ENCODE measurements around the gene SDK1.

The SDK1 gene

DNA sequence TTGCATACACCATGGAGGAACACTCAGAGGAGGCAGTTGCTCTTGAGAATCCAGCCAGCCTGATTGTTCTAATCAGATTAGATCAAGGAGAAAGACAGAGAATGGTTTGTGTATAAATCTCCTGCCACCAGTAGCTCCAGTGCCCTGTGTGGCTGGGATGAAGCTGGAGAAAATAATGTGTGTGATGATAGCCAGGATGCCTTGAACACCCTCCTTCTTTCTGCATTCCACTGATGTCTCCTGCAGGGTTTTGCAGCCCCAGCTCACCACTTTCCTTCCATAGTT is 766.4 kb downstream of the SDK1 start:
- in situ Hi-C loops (cut with HindIII; ENCODE audit: low sequenced_read_pairs): no loop called here
- DNase-seq (ENCODE audit: low read depth, low spot score): no peak

DNA sequence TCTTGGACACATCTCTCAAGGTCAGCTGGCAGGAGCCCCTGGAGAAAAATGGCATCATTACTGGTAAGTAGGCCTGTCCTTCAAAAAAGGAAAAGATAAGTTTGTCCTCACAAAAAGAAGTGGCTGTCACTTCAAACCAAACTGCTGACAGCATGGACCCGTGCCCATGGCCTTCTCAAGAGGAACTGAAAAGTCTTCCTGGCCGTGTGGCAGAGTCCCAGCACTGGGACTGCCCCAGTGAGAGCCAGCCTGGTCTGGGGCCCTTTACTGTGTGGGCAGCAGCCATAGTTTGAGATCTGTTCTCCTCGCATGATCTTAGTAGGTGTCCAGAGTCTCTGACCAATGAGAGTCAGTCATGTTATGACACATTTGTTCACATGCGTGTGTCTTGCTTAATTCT is 766.8 kb downstream of the SDK1 start:
- no peak overlapping the region for H3K4me3 ChIP-seq (ENCODE audit: low read depth, low read length)
- TF ChIP-seq CTCF (IDR thresholded peaks at IDR 0.05; ENCODE audit: low read depth, low read length): no peak
- DNase-seq (ENCODE audit: low read depth, low spot score): no peak
- in situ Hi-C loops (cut with HindIII; ENCODE audit: low sequenced_read_pairs): no loop called here

More for the DNA sequence above, 766.4 kb downstream of the SDK1 start:
- H3K4me3 ChIP-seq (ENCODE audit: low read depth, low read length): no peak overlapping the region
- no peak for TF ChIP-seq CTCF (IDR thresholded peaks at IDR 0.05; ENCODE audit: low read depth, low read length)

GRCh38 chr7:4068286-4068685 is 767.2 kb downstream of the SDK1 start:
- in situ Hi-C loops (cut with HindIII; ENCODE audit: low sequenced_read_pairs): no loop called here
- TF ChIP-seq CTCF (IDR thresholded peaks at IDR 0.05; ENCODE audit: low read depth, low read length): no peak
- no peak for DNase-seq (ENCODE audit: low read depth, low spot score)

DNA sequence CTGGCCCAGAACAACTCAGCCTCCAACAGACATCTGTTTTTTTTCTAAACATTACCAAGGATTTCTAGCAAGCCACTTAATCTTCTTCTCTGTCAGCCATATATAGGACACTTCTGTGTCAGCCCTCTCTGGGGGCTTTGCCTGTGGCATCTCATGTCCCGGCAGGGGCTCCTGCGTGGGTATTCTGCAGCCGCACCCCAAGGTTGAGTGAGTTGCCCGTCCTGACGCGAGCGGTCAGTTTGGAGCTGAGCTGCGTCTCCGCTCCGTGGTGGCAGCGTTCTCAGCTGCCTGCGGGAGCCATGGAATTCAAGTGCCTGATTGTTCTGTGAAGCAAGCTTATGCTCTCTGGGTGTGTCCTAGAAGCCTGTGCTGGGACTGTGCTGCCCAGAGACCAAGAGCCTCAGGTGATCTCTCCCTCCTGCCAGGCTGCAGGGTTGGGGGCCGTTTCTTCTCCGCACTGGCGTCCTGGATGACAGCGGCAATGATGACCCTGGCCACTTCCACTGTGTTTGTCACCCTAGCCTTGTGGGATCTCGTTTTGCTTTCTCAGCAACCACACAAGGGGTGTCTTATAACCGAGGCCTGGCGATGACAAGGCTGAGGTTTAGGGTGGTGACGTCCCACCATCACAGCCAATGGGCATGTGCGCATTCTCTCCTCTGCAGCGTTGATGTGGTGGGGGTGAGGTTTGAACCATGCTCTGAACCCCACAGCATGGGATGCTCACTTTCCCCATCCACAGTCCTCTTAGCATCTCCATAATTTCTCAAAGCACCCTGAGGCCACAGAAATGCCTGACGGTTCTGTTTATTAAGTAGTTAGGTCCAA is 768.4 kb downstream of the SDK1 start:
- no peak for TF ChIP-seq CTCF (IDR thresholded peaks at IDR 0.05; ENCODE audit: low read depth, low read length)
- in situ Hi-C loops (cut with HindIII; ENCODE audit: low sequenced_read_pairs): no loop called here
- DNase-seq (ENCODE audit: low read depth, low spot score): no peak
- H3K4me3 ChIP-seq (ENCODE audit: low read depth, low read length): no peak overlapping the region

More at GRCh38 chr7:4068286-4068685, 767.2 kb downstream of the SDK1 start:
- no peak overlapping the region for H3K4me3 ChIP-seq (ENCODE audit: low read depth, low read length)

DNA sequence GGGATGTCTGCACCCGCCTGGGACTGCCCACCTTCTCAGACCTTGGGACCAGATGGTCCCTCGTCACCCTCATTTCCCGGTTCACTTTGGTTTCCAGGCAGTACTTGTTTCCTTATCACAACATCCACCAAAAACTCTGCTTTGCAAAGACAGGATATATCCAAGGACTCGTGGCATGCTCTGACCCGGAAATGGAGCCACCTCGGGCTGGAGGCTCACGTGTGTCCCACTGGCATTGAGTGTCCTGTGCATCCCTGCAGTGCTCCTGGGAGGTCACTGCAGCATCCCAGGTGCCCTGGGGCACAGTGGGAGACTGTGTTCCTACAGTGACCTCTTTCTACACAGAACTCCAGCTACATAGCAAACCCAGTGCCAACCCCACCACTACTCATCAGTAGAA is 769.2 kb downstream of the SDK1 start:
- no peak for TF ChIP-seq CTCF (IDR thresholded peaks at IDR 0.05; ENCODE audit: low read depth, low read length)
- in situ Hi-C loops (cut with HindIII; ENCODE audit: low sequenced_read_pairs): no loop called here
- no peak overlapping the region for H3K4me3 ChIP-seq (ENCODE audit: low read depth, low read length)
- no peak for DNase-seq (ENCODE audit: low read depth, low spot score)

GRCh38 chr7:4071370-4072058 is 770.5 kb downstream of the SDK1 start:
- TF ChIP-seq CTCF (IDR thresholded peaks at IDR 0.05; ENCODE audit: low read depth, low read length): no peak
- in situ Hi-C loops (cut with HindIII; ENCODE audit: low sequenced_read_pairs): no loop called here
- no peak for DNase-seq (ENCODE audit: low read depth, low spot score)
- H3K4me3 ChIP-seq (ENCODE audit: low read depth, low read length): no peak overlapping the region

Data from astrocyte of the spinal cord (primary cell).